ENCODE results near the gene CHMP6. TPM values are rescaled to one million over a fixed set of nuclear protein-coding genes. Genes with fewer than 3 reads are reported as not detected.

CHMP6 gene
- polyA plus RNA-seq, 1 experiment: 27.3 TPM

DNA sequence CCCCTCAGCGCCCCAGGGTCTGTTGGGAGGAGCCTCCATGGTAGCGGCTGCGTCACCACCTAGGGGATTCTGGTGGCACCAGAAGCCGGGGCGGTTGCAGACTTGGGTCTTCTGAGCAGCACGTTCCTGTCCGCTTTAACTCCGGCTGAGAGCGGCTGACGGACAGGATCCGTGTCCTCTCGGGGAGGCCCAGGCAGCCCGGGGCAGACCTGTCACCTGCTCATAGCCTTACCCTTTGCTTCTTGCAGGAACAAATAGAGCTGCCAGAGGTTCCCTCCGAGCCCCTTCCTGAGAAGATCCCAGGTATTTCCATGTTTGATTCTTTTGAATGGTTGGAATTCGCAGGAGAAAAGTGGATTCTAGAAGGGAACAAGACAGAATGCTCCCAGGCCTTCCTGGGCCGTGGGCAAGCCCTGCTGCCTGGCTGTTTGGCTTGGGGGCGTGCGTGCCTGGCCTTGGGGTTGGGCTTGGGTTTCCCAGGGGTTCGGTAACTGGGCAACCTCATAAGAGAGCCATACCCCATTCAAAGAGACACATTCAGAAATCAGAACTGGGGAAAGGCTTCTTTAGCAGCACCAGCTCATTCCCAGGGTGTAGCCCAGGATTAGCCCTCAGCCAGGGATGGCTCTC lies 6.6 kb downstream of the CHMP6 start:
- Histone ChIP-seq H3K27ac (ENCODE audit: low read depth, low read length) (no peak overlapping the region), H3K27me3 (ENCODE audit: control insufficient read depth, insufficient read depth, low read length) (no peaks in the 10 kb centered on the region), H3K4me3 (ENCODE audit: low read depth, low read length) (no peak overlapping the region), H3K9me3 (ENCODE audit: control insufficient read depth, insufficient read depth, low read length) (no peaks in the 10 kb centered on the region)
- DNase-seq (ENCODE audit: low read depth, low spot score): no peak
- TF ChIP-seq CTCF (IDR thresholded peaks at IDR 0.05; ENCODE audit: low read depth, low read length): no peak
- ChIA-PET CTCF (no interaction called here), POLR2A (no interaction called here)

GRCh38 chr17:80998748-80999535 lies 7.3 kb downstream of the CHMP6 start:
- no peak overlapping the region for H3K4me3 ChIP-seq (ENCODE audit: low read depth, low read length)
- peaks cover 4% of the 10 kb centered on the region; the same call in 1 of the 2 replicates for H3K9me3 ChIP-seq (ENCODE audit: control insufficient read depth, insufficient read depth, low read length)
- no peak for TF ChIP-seq CTCF (IDR thresholded peaks at IDR 0.05; ENCODE audit: low read depth, low read length)
- POLR2A ChIA-PET: interaction anchor here (0.6 kb wide), 1 partner anchor 63 kb away, joined by 5 read pairs; no protein-coding TSS in a partner anchor
- CTCF ChIA-PET: no interaction called here
- no peak for DNase-seq (ENCODE audit: low read depth, low spot score)
- no peak overlapping the region for H3K27ac ChIP-seq (ENCODE audit: low read depth, low read length)
- peaks cover 6% of the 10 kb centered on the region for H3K27me3 ChIP-seq (ENCODE audit: control insufficient read depth, insufficient read depth, low read length)

GRCh38 chr17:80999536-81000333 lies 8.1 kb downstream of the CHMP6 start:
- ChIA-PET POLR2A (interaction anchor here (0.6 kb wide), 1 partner anchor 63 kb away, joined by 5 read pairs; no protein-coding TSS in a partner anchor), CTCF (no interaction called here)
- H3K27me3 ChIP-seq (ENCODE audit: control insufficient read depth, insufficient read depth, low read length): peaks cover 12% of the 10 kb centered on the region
- H3K4me3 ChIP-seq (ENCODE audit: low read depth, low read length): no peak overlapping the region
- H3K9me3 ChIP-seq (ENCODE audit: control insufficient read depth, insufficient read depth, low read length): peaks cover 4% of the 10 kb centered on the region; the same call in 1 of the 2 replicates
- no peak for TF ChIP-seq CTCF (IDR thresholded peaks at IDR 0.05; ENCODE audit: low read depth, low read length)
- no peak overlapping the region for H3K27ac ChIP-seq (ENCODE audit: low read depth, low read length)
- no peak for DNase-seq (ENCODE audit: low read depth, low spot score)

DNA sequence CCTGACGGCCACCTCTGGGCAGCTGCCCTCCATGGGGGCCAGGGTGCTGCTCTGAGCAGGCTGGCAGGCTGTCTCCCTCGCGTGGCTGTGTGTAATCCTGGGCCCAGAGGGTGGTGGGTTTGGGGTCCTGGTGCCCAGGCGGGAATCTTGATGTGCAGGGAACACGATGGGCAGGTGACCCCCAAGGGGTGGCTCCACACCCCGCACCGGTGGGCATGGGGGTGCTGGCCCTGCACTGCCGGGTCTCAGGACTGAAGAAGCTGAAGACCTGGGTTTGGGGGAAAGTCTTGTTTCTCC lies 8.6 kb downstream of the CHMP6 start:
- DNase-seq (ENCODE audit: low read depth, low spot score): no peak
- no peak overlapping the region for H3K27ac ChIP-seq (ENCODE audit: low read depth, low read length)
- CTCF ChIA-PET: no interaction called here
- TF ChIP-seq CTCF (IDR thresholded peaks at IDR 0.05; ENCODE audit: low read depth, low read length): no peak
- H3K27me3 ChIP-seq (ENCODE audit: control insufficient read depth, insufficient read depth, low read length): peaks cover 15% of the 10 kb centered on the region
- no peak overlapping the region for H3K4me3 ChIP-seq (ENCODE audit: low read depth, low read length)
- POLR2A ChIA-PET: no interaction called here
- H3K9me3 ChIP-seq (ENCODE audit: control insufficient read depth, insufficient read depth, low read length): peaks cover 4% of the 10 kb centered on the region; the same call in 1 of the 2 replicates
